Vagina (tissue), 2 donors: Measurements from ENCODE around the gene DNAJB7.

ENCODE experiments used
- CTCF ChIP-seq, 3 experiments: fragments of 450-650 bp in 2 of 3; fragments of 200-600 bp in 1 of 3; sonication (generic) in 1 of 3; IDR thresholded peaks; one replicate each; pipeline ENCODE4 v1.5.1; 2017 to 2019; ENCODE audit warnings: antibody characterized with exemption in 3 of 3, mild to moderate bottlenecking in 2 of 3, moderate library complexity in 2 of 3
- POLR2A ChIP-seq, 2 donors: fragments of 450-650 bp; IDR thresholded peaks; one replicate each; pipeline ENCODE4 v1.6.1; 2017; ENCODE audit warnings: antibody characterized with exemption in 2 of 2, mild to moderate bottlenecking in 2 of 2, moderate library complexity in 2 of 2

- no peak for TF ChIP-seq CTCF (IDR thresholded peaks at IDR 0.05)
- no peak for TF ChIP-seq POLR2A (IDR thresholded peaks at IDR 0.05)
These were observed at the start of gene DNAJB7 for GRCh38 chr22:40862013-40862412.
